NCI-H2081 treated with DMSO at 0.1 percent for 48 hours (cell line): ENCODE measurements around the gene RESF1.
"Not testable (repeated sequence)": the region's sequence is repeated elsewhere in the genome, so short reads cannot be mapped to it uniquely, and the experiment has no call there.

ENCODE experiments used
- DNase-seq: peaks from one replicate; lab custom pipeline; 2025; lab: John Stamatoyannopoulos, UW

The RESF1 gene

GRCh38 chr12:31959161-31959700 is at the start of gene RESF1:
RESF1 (plus strand) TSS chr12:31959415; CDS start chr12:31980956, 21,541 bp downstream.
- DNase-seq, result peak; percentile 50

- DNase-seq, result no peak
These were observed 44.3 kb upstream of the RESF1 start for GRCh38 chr12:31914927-31915326.

GRCh38 chr12:31915446-31915845 is 43.8 kb upstream of the RESF1 start:
- no peak for DNase-seq

GRCh38 chr12:31922341-31923062 is 36.7 kb upstream of the RESF1 start:
- DNase-seq, result no peak

- DNase-seq, result no peak
These were observed 36.2 kb upstream of the RESF1 start for GRCh38 chr12:31923063-31923412.

- no peak for DNase-seq
These were observed 30.8 kb upstream of the RESF1 start for GRCh38 chr12:31928246-31929026.

- no peak for DNase-seq
These were observed 30.1 kb upstream of the RESF1 start for GRCh38 chr12:31929027-31929526.

- no peak for DNase-seq
These were observed 27.2 kb upstream of the RESF1 start for GRCh38 chr12:31931796-31932715.

GRCh38 chr12:31944299-31944698 is 14.9 kb upstream of the RESF1 start:
- DNase-seq, result no peak

GRCh38 chr12:31947971-31948370 is 11.2 kb upstream of the RESF1 start:
- no peak for DNase-seq

- DNase-seq, result not testable (repeated sequence)
These were observed 10.4 kb upstream of the RESF1 start for GRCh38 chr12:31948697-31949359.

- no peak for DNase-seq
These were observed 9.1 kb upstream of the RESF1 start for GRCh38 chr12:31950088-31950487.

GRCh38 chr12:31950492-31950891 is 8.7 kb upstream of the RESF1 start:
- DNase-seq, result no peak

GRCh38 chr12:31951008-31951407 is 8.2 kb upstream of the RESF1 start:
- DNase-seq, result no peak

GRCh38 chr12:31951939-31952338 is 7.3 kb upstream of the RESF1 start:
- no peak for DNase-seq

- no peak for DNase-seq
These were observed 6.8 kb upstream of the RESF1 start for GRCh38 chr12:31952418-31952817.

- no peak for DNase-seq
These were observed 4.0 kb upstream of the RESF1 start for GRCh38 chr12:31954925-31955858.

- DNase-seq, result no peak
These were observed 550 bp upstream of the RESF1 start for GRCh38 chr12:31958569-31959160.

GRCh38 chr12:31959701-31960391 is 631 bp downstream of the RESF1 start:
- no peak for DNase-seq
